ENCODE data around the gene CAPN12. TPM values are rescaled to one million over a fixed set of nuclear protein-coding genes. Genes with fewer than 3 reads are reported as not detected.
A peak's percentile ranks its signal among the peaks of the same experiment; 100 is the strongest.

CAPN12 gene
- total and polyA plus RNA-seq, 5 donors from 2014 or later, result 1.0 to 6.1 (median 2.2) TPM

- Histone ChIP-seq H3K36me3 (ENCODE audit: control insufficient read depth, insufficient read depth, low read length) (peaks cover 97% of the 10 kb centered on the region), H3K4me3 (ENCODE audit: low read depth, low read length) (no peak overlapping the region), H3K9me3 (ENCODE audit: control insufficient read depth in 2 of 2, low read length in 2 of 2) (no peaks in the 10 kb centered on the region), H3K4me1 (ENCODE audit: control insufficient read depth, insufficient read depth, low read length, poor library complexity, severe bottlenecking) (no peaks in the 10 kb centered on the region), H3K27ac (ENCODE audit: insufficient read depth, low read length, poor library complexity, severe bottlenecking) (no peak overlapping the region), H3K27me3 (ENCODE audit: control insufficient read depth, insufficient read depth, low read length) (no peaks in the 10 kb centered on the region)
- peaks cover 0 to 5% (median 1%) of the 10 kb centered on the region in 4 donors for H3K4me1 Mint-ChIP-seq
- H3K9me3 Mint-ChIP-seq, result peaks cover 0 to 1% (median 0%) of the 10 kb centered on the region in 7 donors
- H3K4me3 Mint-ChIP-seq, result no peak overlapping the region
- DNase-seq (no peak), ATAC-seq (ENCODE audit: low read depth in 2 of 2) (no peak)
- H3K36me3 Mint-ChIP-seq, result peaks cover 21% of the 10 kb centered on the region
- no peak overlapping the region for H3K27ac Mint-ChIP-seq
- no peaks in the 10 kb centered on the region for H3K27me3 Mint-ChIP-seq
Measured at GRCh38 chr19:38708413-38709024, 35.8 kb downstream of the CAPN12 start.

- Mint-ChIP-seq H3K27ac (no peak overlapping the region), H3K4me3 (no peak overlapping the region), H3K36me3 (peaks cover 20% of the 10 kb centered on the region), H3K9me3 (peaks cover 0 to 1% (median 0%) of the 10 kb centered on the region in 7 donors), H3K4me1 (peaks cover 0 to 5% (median 1%) of the 10 kb centered on the region in 4 donors), H3K27me3 (no peaks in the 10 kb centered on the region)
- H3K4me1 ChIP-seq (ENCODE audit: control insufficient read depth, insufficient read depth, low read length, poor library complexity, severe bottlenecking), result no peaks in the 10 kb centered on the region
- ATAC-seq (ENCODE audit: low read depth in 2 of 2), result no peak
- no peak overlapping the region for H3K4me3 ChIP-seq (ENCODE audit: low read depth, low read length)
- no peak overlapping the region for H3K27ac ChIP-seq (ENCODE audit: insufficient read depth, low read length, poor library complexity, severe bottlenecking)
- no peak for DNase-seq
- no peaks in the 10 kb centered on the region for H3K27me3 ChIP-seq (ENCODE audit: control insufficient read depth, insufficient read depth, low read length)
- peaks cover 93% of the 10 kb centered on the region for H3K36me3 ChIP-seq (ENCODE audit: control insufficient read depth, insufficient read depth, low read length)
- no peaks in the 10 kb centered on the region for H3K9me3 ChIP-seq (ENCODE audit: control insufficient read depth in 2 of 2, low read length in 2 of 2)
Measured at GRCh38 chr19:38707512-38708114, 36.7 kb downstream of the CAPN12 start.

GRCh38 chr19:38706792-38707511 lies 37.3 kb downstream of the CAPN12 start:
- Mint-ChIP-seq H3K4me1 (peaks cover 0 to 5% (median 1%) of the 10 kb centered on the region in 4 donors), H3K9me3 (peaks cover 0 to 1% (median 0%) of the 10 kb centered on the region in 7 donors), H3K27ac (no peak overlapping the region), H3K27me3 (no peaks in the 10 kb centered on the region), H3K4me3 (no peak overlapping the region), H3K36me3 (peaks cover 20% of the 10 kb centered on the region)
- Histone ChIP-seq H3K27ac (ENCODE audit: insufficient read depth, low read length, poor library complexity, severe bottlenecking) (no peak overlapping the region), H3K9me3 (ENCODE audit: control insufficient read depth in 2 of 2, low read length in 2 of 2) (no peaks in the 10 kb centered on the region), H3K4me1 (ENCODE audit: control insufficient read depth, insufficient read depth, low read length, poor library complexity, severe bottlenecking) (no peaks in the 10 kb centered on the region), H3K27me3 (ENCODE audit: control insufficient read depth, insufficient read depth, low read length) (no peaks in the 10 kb centered on the region), H3K4me3 (ENCODE audit: low read depth, low read length) (no peak overlapping the region), H3K36me3 (ENCODE audit: control insufficient read depth, insufficient read depth, low read length) (peaks cover 93% of the 10 kb centered on the region)
- DNase-seq (no peak), ATAC-seq (ENCODE audit: low read depth in 2 of 2) (no peak)

- H3K9me3 Mint-ChIP-seq, result peaks cover 0 to 1% (median 0%) of the 10 kb centered on the region in 7 donors
- ATAC-seq (ENCODE audit: low read depth in 2 of 2) (no peak), DNase-seq (no peak)
- peaks cover 0 to 5% (median 2%) of the 10 kb centered on the region in 4 donors for H3K4me1 Mint-ChIP-seq
- no peak overlapping the region for H3K4me3 Mint-ChIP-seq
- Histone ChIP-seq H3K36me3 (ENCODE audit: control insufficient read depth, insufficient read depth, low read length) (peaks cover 93% of the 10 kb centered on the region), H3K27ac (ENCODE audit: insufficient read depth, low read length, poor library complexity, severe bottlenecking) (no peak overlapping the region), H3K9me3 (ENCODE audit: control insufficient read depth in 2 of 2, low read length in 2 of 2) (no peaks in the 10 kb centered on the region), H3K4me3 (ENCODE audit: low read depth, low read length) (no peak overlapping the region), H3K27me3 (ENCODE audit: control insufficient read depth, insufficient read depth, low read length) (no peaks in the 10 kb centered on the region), H3K4me1 (ENCODE audit: control insufficient read depth, insufficient read depth, low read length, poor library complexity, severe bottlenecking) (no peaks in the 10 kb centered on the region)
- no peaks in the 10 kb centered on the region for H3K27me3 Mint-ChIP-seq
- H3K27ac Mint-ChIP-seq, result peak overlapping the region in 1 of 3 donors; percentile 42
- H3K36me3 Mint-ChIP-seq, result peaks cover 22% of the 10 kb centered on the region
Measured at GRCh38 chr19:38705197-38706019, 38.9 kb downstream of the CAPN12 start.

GRCh38 chr19:38704488-38705026 lies 39.7 kb downstream of the CAPN12 start:
- Mint-ChIP-seq H3K27ac (no peak overlapping the region), H3K4me1 (peaks cover 0 to 5% (median 2%) of the 10 kb centered on the region in 4 donors), H3K36me3 (peaks cover 19% of the 10 kb centered on the region), H3K4me3 (no peak overlapping the region), H3K27me3 (no peaks in the 10 kb centered on the region), H3K9me3 (peaks cover 0 to 1% (median 0%) of the 10 kb centered on the region in 7 donors)
- no peak overlapping the region for H3K27ac ChIP-seq (ENCODE audit: insufficient read depth, low read length, poor library complexity, severe bottlenecking)
- no peaks in the 10 kb centered on the region for H3K9me3 ChIP-seq (ENCODE audit: control insufficient read depth in 2 of 2, low read length in 2 of 2)
- no peaks in the 10 kb centered on the region for H3K4me1 ChIP-seq (ENCODE audit: control insufficient read depth, insufficient read depth, low read length, poor library complexity, severe bottlenecking)
- H3K4me3 ChIP-seq (ENCODE audit: low read depth, low read length), result no peak overlapping the region
- no peak for ATAC-seq (ENCODE audit: low read depth in 2 of 2)
- H3K27me3 ChIP-seq (ENCODE audit: control insufficient read depth, insufficient read depth, low read length), result no peaks in the 10 kb centered on the region
- no peak for DNase-seq
- H3K36me3 ChIP-seq (ENCODE audit: control insufficient read depth, insufficient read depth, low read length), result peaks cover 87% of the 10 kb centered on the region

GRCh38 chr19:38703509-38703908 lies 40.8 kb downstream of the CAPN12 start:
- Histone ChIP-seq H3K4me3 (ENCODE audit: low read depth, low read length) (no peak overlapping the region), H3K27ac (ENCODE audit: insufficient read depth, low read length, poor library complexity, severe bottlenecking) (no peak overlapping the region), H3K9me3 (ENCODE audit: control insufficient read depth in 2 of 2, low read length in 2 of 2) (no peaks in the 10 kb centered on the region), H3K27me3 (ENCODE audit: control insufficient read depth, insufficient read depth, low read length) (no peaks in the 10 kb centered on the region), H3K36me3 (ENCODE audit: control insufficient read depth, insufficient read depth, low read length) (peaks cover 77% of the 10 kb centered on the region), H3K4me1 (ENCODE audit: control insufficient read depth, insufficient read depth, low read length, poor library complexity, severe bottlenecking) (peaks cover 7% of the 10 kb centered on the region)
- no peak for ATAC-seq (ENCODE audit: low read depth in 2 of 2)
- DNase-seq, result no peak
- Mint-ChIP-seq H3K27me3 (no peaks in the 10 kb centered on the region), H3K9me3 (peaks cover 0 to 1% (median 0%) of the 10 kb centered on the region in 7 donors), H3K27ac (peak overlapping the region in 2 of 3 donors; percentile 36 to 92), H3K4me3 (no peak overlapping the region), H3K4me1 (peaks cover 0 to 13% (median 3%) of the 10 kb centered on the region in 4 donors), H3K36me3 (peaks cover 15% of the 10 kb centered on the region)

GRCh38 chr19:38702278-38702677 lies 42.0 kb downstream of the CAPN12 start:
- H3K4me3 ChIP-seq (ENCODE audit: low read depth, low read length), result no peak overlapping the region
- peaks cover 5 to 24% (median 9%) of the 10 kb centered on the region in 4 donors for H3K4me1 Mint-ChIP-seq
- no peaks in the 10 kb centered on the region for H3K9me3 ChIP-seq (ENCODE audit: control insufficient read depth in 2 of 2, low read length in 2 of 2)
- H3K27ac ChIP-seq (ENCODE audit: insufficient read depth, low read length, poor library complexity, severe bottlenecking), result no peak overlapping the region
- DNase-seq, result no peak
- H3K27ac Mint-ChIP-seq, result no peak overlapping the region
- H3K9me3 Mint-ChIP-seq, result peaks cover 0 to 1% (median 0%) of the 10 kb centered on the region in 7 donors
- H3K36me3 Mint-ChIP-seq, result peaks cover 15% of the 10 kb centered on the region
- H3K27me3 ChIP-seq (ENCODE audit: control insufficient read depth, insufficient read depth, low read length), result no peaks in the 10 kb centered on the region
- peaks cover 20% of the 10 kb centered on the region for H3K4me1 ChIP-seq (ENCODE audit: control insufficient read depth, insufficient read depth, low read length, poor library complexity, severe bottlenecking)
- no peak for ATAC-seq (ENCODE audit: low read depth in 2 of 2)
- no peaks in the 10 kb centered on the region for H3K27me3 Mint-ChIP-seq
- H3K4me3 Mint-ChIP-seq, result no peak overlapping the region
- peaks cover 65% of the 10 kb centered on the region for H3K36me3 ChIP-seq (ENCODE audit: control insufficient read depth, insufficient read depth, low read length)
